ENCODE results near the gene ZNRF2.

DNA sequence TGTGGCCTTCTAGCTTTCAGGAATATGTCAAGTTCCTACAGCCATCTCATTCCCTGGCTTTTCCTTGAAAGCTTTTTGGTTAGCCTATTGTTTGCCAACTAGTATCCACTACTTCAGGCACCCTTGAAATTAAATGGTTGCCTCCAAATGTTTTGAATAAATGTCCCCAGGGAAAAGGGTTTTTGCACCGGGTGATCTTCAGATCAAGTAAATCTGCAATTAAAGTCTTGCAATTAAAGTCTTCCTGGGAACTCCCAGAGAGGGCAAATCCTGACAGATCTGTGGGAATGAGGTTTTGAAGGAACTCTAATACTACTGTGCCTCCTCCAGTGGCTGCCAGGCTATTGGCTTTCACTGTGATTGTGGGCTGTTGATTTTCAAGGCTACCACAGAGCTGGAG, 17.7 kb upstream of the ZNRF2 start:
- no peak for TF ChIP-seq POLR2A (IDR thresholded peaks at IDR 0.05; ENCODE audit: low read depth, low read length)
- TF ChIP-seq TAF1 (IDR thresholded peaks at IDR 0.05; ENCODE audit: low read depth, low read length) = no peak

Data from GM12891 (cell line).